IMR-90 (cell line): ENCODE results near the gene TREM2. TPM values are rescaled to one million over a fixed set of nuclear protein-coding genes. Genes with fewer than 3 reads are reported as not detected.

Experiments used
- ATAC-seq: fragments of 200-7000 bp; cut with Tn5 transposase; 2 replicates; pipeline ENCODE4 v1.9.1; 2020; ENCODE audit warnings: low read depth, mild to moderate bottlenecking, moderate library complexity
- BruUV-seq: library from RNA; stranded (reverse); fragments of 400-500 nt; replicated peaks from 2 replicates; lab custom pipeline; 2021; lab: Mats Ljungman, UMichigan
- CTCF ChIA-PET: fragments of 300-600 bp; formaldehyde crosslinking; extraction: SDS; loops from one replicate; lab custom pipeline; 2021; ENCODE audit warnings: antibody characterized with exemption; lab: Yijun Ruan, JAX
- POLR2A ChIA-PET: fragments of 300-600 bp; sonication (Branson Sonifier 250); formaldehyde crosslinking; loops from one replicate; lab custom pipeline; 2022; ENCODE audit warnings: antibody characterized with exemption; ENCODE audit not compliant: unreplicated experiment; lab: Charles Lee
- DNase-seq: peaks from one replicate; pipeline ENCODE4 v3.0.0; 2013
- H2AFZ ChIP-seq: replicated peaks from 2 replicates; pipeline ENCODE3; 2013; ENCODE audit warnings: low read length, mild to moderate bottlenecking; ENCODE audit not compliant: poor library complexity
- H2AK5ac ChIP-seq: 2 replicates; pipeline ENCODE4 v1.6.1; 2013; ENCODE audit warnings: low read depth, low read length, inconsistent platforms
- H2AK9ac ChIP-seq: replicated peaks from 2 replicates; pipeline ENCODE3; 2013; ENCODE audit warnings: mild to moderate bottlenecking, low read depth, low read length, moderate library complexity; ENCODE audit not compliant: poor library complexity
- H2BK120ac ChIP-seq: 2 replicates; pipeline ENCODE4 v1.6.1; 2013; ENCODE audit warnings: low read depth, low read length, inconsistent platforms
- H2BK15ac ChIP-seq: 3 replicates; pipeline ENCODE4 v1.6.1; 2013; ENCODE audit warnings: low read depth, low read length, inconsistent platforms
- H2BK20ac ChIP-seq: 2 replicates; pipeline ENCODE4 v1.6.1; 2013; ENCODE audit warnings: low read depth, mild to moderate bottlenecking, inconsistent platforms, low read length, moderate library complexity
- H2BK5ac ChIP-seq: 2 replicates; pipeline ENCODE4 v1.6.1; 2013; ENCODE audit warnings: mild to moderate bottlenecking, low read depth, low read length, inconsistent platforms; ENCODE audit not compliant: poor library complexity, severe bottlenecking
- H3K14ac ChIP-seq: replicated peaks from 2 replicates; pipeline ENCODE4 v1.6.1; 2013; ENCODE audit warnings: low read depth, low read length, inconsistent platforms
- H3K18ac ChIP-seq: 2 replicates; pipeline ENCODE4 v1.6.1; 2013; ENCODE audit warnings: low read depth, low read length, control low read depth
- H3K23ac ChIP-seq: 2 replicates; pipeline ENCODE4 v1.6.1; 2013; ENCODE audit warnings: low read depth, low read length, inconsistent platforms
- H3K27ac ChIP-seq: 2 replicates; pipeline ENCODE4 v1.5.1; 2013; ENCODE audit warnings: mild to moderate bottlenecking, control low read depth, low read length; ENCODE audit not compliant: insufficient read depth
- H3K27me3 ChIP-seq: 2 replicates; pipeline ENCODE4 v1.6.1; 2013; ENCODE audit warnings: low read length; ENCODE audit not compliant: control insufficient read depth, insufficient read depth
- H3K36me3 ChIP-seq: 2 replicates; pipeline ENCODE4 v1.6.1; 2013; ENCODE audit warnings: low read length, mixed read lengths; ENCODE audit not compliant: control insufficient read depth, insufficient read depth
- H3K4ac ChIP-seq: 2 replicates; pipeline ENCODE4 v1.6.1; 2013; ENCODE audit warnings: low read depth, low read length, inconsistent platforms
- H3K4me1 ChIP-seq: 2 replicates; pipeline ENCODE4 v1.6.1; 2013; ENCODE audit warnings: low read length, mixed read lengths; ENCODE audit not compliant: control insufficient read depth, insufficient read depth
- H3K4me2 ChIP-seq: 2 replicates; pipeline ENCODE4 v1.6.1; 2013; ENCODE audit warnings: low read depth, mild to moderate bottlenecking, control low read depth, low read length, moderate library complexity
- H3K4me3 ChIP-seq: 2 replicates; pipeline ENCODE4 v1.5.1; 2013; ENCODE audit warnings: low read depth, mild to moderate bottlenecking, control low read depth, low read length, moderate library complexity; ENCODE audit not compliant: insufficient read depth
- H3K56ac ChIP-seq: 2 replicates; pipeline ENCODE4 v1.6.1; 2013; ENCODE audit warnings: low read length, inconsistent platforms; ENCODE audit not compliant: insufficient read depth; ENCODE audit errors: extremely low read depth
- H3K79me1 ChIP-seq, 2 experiments: 2 replicates each; pipeline ENCODE4 v1.6.1; 2013; ENCODE audit warnings: low read length in 2 of 2, inconsistent platforms in 1 of 2, low read depth in 1 of 2
- H3K9ac ChIP-seq: 2 replicates; pipeline ENCODE4 v1.6.1; 2013; ENCODE audit warnings: low read depth, low read length, control low read depth
- H3K9me1 ChIP-seq: 2 replicates; pipeline ENCODE4 v1.6.1; 2013; ENCODE audit warnings: low read length, inconsistent platforms; ENCODE audit not compliant: insufficient read depth
- H3K9me3 ChIP-seq: 2 replicates; pipeline ENCODE4 v1.6.1; 2013; ENCODE audit warnings: low read length; ENCODE audit not compliant: control insufficient read depth, insufficient read depth
- H4K20me1 ChIP-seq: 2 replicates; pipeline ENCODE4 v1.6.1; 2013; ENCODE audit warnings: low read length, inconsistent platforms; ENCODE audit not compliant: insufficient read depth
- H4K5ac ChIP-seq: 2 replicates; pipeline ENCODE4 v1.6.1; 2013; ENCODE audit warnings: mild to moderate bottlenecking, low read depth, low read length, control low read depth
- H4K8ac ChIP-seq, 2 experiments: 2 replicates each; pipeline ENCODE4 v1.6.1; 2013; ENCODE audit warnings: low read depth in 2 of 2, low read length in 2 of 2, control low read depth in 1 of 2, inconsistent platforms in 1 of 2
- H4K91ac ChIP-seq: 2 replicates; pipeline ENCODE4 v1.6.1; 2013; ENCODE audit warnings: low read depth, low read length, inconsistent platforms; ENCODE audit not compliant: insufficient read depth
- BHLHE40 ChIP-seq: fragments of 150-350 bp; IDR thresholded peaks from 2 replicates; pipeline ENCODE4 v1.6.1; 2016; ENCODE audit warnings: mild to moderate bottlenecking, low read depth, low read length
- CHD1 ChIP-seq: IDR thresholded peaks from 2 replicates; pipeline ENCODE4 v1.6.1; 2012; ENCODE audit warnings: low read depth, low read length, improper control_type of control experiment
- MAZ ChIP-seq: IDR thresholded peaks from 2 replicates; pipeline ENCODE4 v1.6.1; 2012; ENCODE audit warnings: low read depth, mild to moderate bottlenecking, low read length, improper control_type of control experiment, moderate library complexity, borderline replicate concordance
- MXI1 ChIP-seq: IDR thresholded peaks from 2 replicates; pipeline ENCODE4 v1.6.1; 2012; ENCODE audit warnings: low read depth, mild to moderate bottlenecking, low read length, moderate library complexity, borderline replicate concordance
- NFE2L2 ChIP-seq: fragments of 150-350 bp; IDR thresholded peaks from 2 replicates; pipeline ENCODE4 v1.6.1; 2016; ENCODE audit warnings: low read depth, mild to moderate bottlenecking, low read length
- RAD21 ChIP-seq: IDR thresholded peaks from 2 replicates; pipeline ENCODE4 v1.6.1; 2012; ENCODE audit warnings: low read length, improper control_type of control experiment
- SMC3 ChIP-seq: fragments of 150-350 bp; IDR thresholded peaks from 2 replicates; pipeline ENCODE4 v1.6.1; 2016; ENCODE audit warnings: low read depth, mild to moderate bottlenecking, antibody characterized with exemption, low read length, moderate library complexity
- USF2 ChIP-seq: fragments of 150-350 bp; IDR thresholded peaks from 2 replicates; pipeline ENCODE4 v1.6.1; 2017; ENCODE audit warnings: mild to moderate bottlenecking, antibody characterized with exemption, low read length, low read depth
- WGBS, 2 experiments: methylation state at CpG; one replicate each; pipeline versions ENCODE4 v1.1.5 to v1.1.7; 2013; ENCODE audit warnings: missing lambda C conversion rate in 2 of 2; ENCODE audit not compliant: insufficient read length in 1 of 2; ENCODE audit errors: extremely low coverage in 2 of 2; 5-methylcytosine and 5-hydroxymethylcytosine counted together
- dilution Hi-C: fragments of 300-500 bp; cut with HindIII; formaldehyde crosslinking; loops from one replicate; pipeline ENCODE4 v1.14.3; 2018; ENCODE audit warnings: low sequenced_read_pairs; ENCODE audit not compliant: unreplicated experiment
- in situ Hi-C: fragments of 300-500 bp; cut with MboI; formaldehyde crosslinking; loops from 3 replicates; pipeline ENCODE4 v1.14.3; 2019; ENCODE audit warnings: low sequenced_read_pairs, inconsistent platforms, mixed read lengths
- intact Hi-C: fragments of 100-400 bp; cut with micrococcal nuclease; formaldehyde crosslinking; loops from 2 replicates; pipeline ENCODE4 v1.10.0; 2022
- polyA plus RNA-seq, 3 experiments: library from polyadenylated mRNA; depleted of rRNA; stranded (reverse); fragments of >200 nt; gene quantifications; 2 replicates each; pipeline ENCODE4 v1.2.3, GENCODE V29; 2012; ENCODE audit warnings: low replicate concordance in 1 of 3
- total RNA-seq: library from RNA; depleted of rRNA; stranded (reverse); fragments of >200 nt; gene quantifications from 2 replicates; pipeline ENCODE4 v1.2.3, GENCODE V29; 2012
- TF ChIP-seq, protein P1 (sequence below): fragments of 150-350 bp; IDR thresholded peaks from 2 replicates; pipeline ENCODE4 v1.6.1; 2016; ENCODE audit warnings: low read depth, mild to moderate bottlenecking, low read length, moderate library complexity, borderline replicate concordance

Gene TREM2
- total and polyA plus RNA-seq, 2 of the 4 experiments (the other 2 are of a cell fraction) = not detected

GRCh38 chr6:41187924-41188886 lies 25.3 kb upstream of the TREM2 start:
- in situ Hi-C loops = loop anchor here (10.0 kb wide), 1 partner anchor 93 kb away; no protein-coding TSS in a partner anchor
- no peak overlapping the region for H3K9ac ChIP-seq
- dilution Hi-C loops = no loop called here
- H3K36me3 ChIP-seq = no peaks in the 10 kb centered on the region
- H2BK15ac ChIP-seq = no peak overlapping the region
- no peak overlapping the region for H4K5ac ChIP-seq
- H3K14ac ChIP-seq = no peak overlapping the region
- 29% methylated on average over 1 of the region's 8 CpGs; no CpG with 5 or more reads in 1 of the 2 experiments for WGBS, 2 experiments
- no peaks in the 10 kb centered on the region for H3K79me1 ChIP-seq
- H4K8ac ChIP-seq = no peak overlapping the region
- no peak overlapping the region for H2BK20ac ChIP-seq
- H4K91ac ChIP-seq = no peak overlapping the region
- H4K20me1 ChIP-seq = no peaks in the 10 kb centered on the region
- no peak overlapping the region for H2AK9ac ChIP-seq
- no TSS peak for BruUV-seq
- H3K4ac ChIP-seq = no peak overlapping the region
- H3K9me1 ChIP-seq = no peaks in the 10 kb centered on the region
- no peak for ATAC-seq
- no peak overlapping the region for H2BK5ac ChIP-seq
- H2AK5ac ChIP-seq = no peak overlapping the region
- H3K4me1 ChIP-seq = no peaks in the 10 kb centered on the region
- ChIA-PET CTCF (interaction anchor here (0.6 kb wide), 1 partner anchor 14 kb away, joined by 9 read pairs; no protein-coding TSS in a partner anchor), POLR2A (no interaction called here)
- H2BK120ac ChIP-seq = no peak overlapping the region
- H3K27me3 ChIP-seq = peaks cover 21% of the 10 kb centered on the region
- no peak overlapping the region for H3K18ac ChIP-seq
- DNase-seq = no peak
- intact Hi-C loops = no loop called here
- H3K4me3 ChIP-seq = no peak overlapping the region
- H2AFZ ChIP-seq = no peak overlapping the region
- TF ChIP-seq, protein P1, sequence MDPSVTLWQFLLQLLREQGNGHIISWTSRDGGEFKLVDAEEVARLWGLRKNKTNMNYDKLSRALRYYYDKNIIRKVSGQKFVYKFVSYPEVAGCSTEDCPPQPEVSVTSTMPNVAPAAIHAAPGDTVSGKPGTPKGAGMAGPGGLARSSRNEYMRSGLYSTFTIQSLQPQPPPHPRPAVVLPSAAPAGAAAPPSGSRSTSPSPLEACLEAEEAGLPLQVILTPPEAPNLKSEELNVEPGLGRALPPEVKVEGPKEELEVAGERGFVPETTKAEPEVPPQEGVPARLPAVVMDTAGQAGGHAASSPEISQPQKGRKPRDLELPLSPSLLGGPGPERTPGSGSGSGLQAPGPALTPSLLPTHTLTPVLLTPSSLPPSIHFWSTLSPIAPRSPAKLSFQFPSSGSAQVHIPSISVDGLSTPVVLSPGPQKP = no peak
- TF ChIP-seq SMC3 (no peak), CHD1 (no peak), USF2 (no peak), MAZ (no peak), NFE2L2 (no peak), MXI1 (no peak), RAD21 (no peak), BHLHE40 (no peak)
- no peak overlapping the region for H3K56ac ChIP-seq
- H3K9me3 ChIP-seq = peaks cover 3% of the 10 kb centered on the region
- H3K27ac ChIP-seq = no peak overlapping the region
- H3K23ac ChIP-seq = no peak overlapping the region
- H3K4me2 ChIP-seq = no peak overlapping the region
